HG03095 (cell line): Measurements from ENCODE around the gene COL26A1.
"Not testable (repeated sequence)": the region's sequence is repeated elsewhere in the genome, so short reads cannot be mapped to it uniquely, and the experiment has no call there.

ENCODE experiments used
- ATAC-seq: cut with Tn5 transposase; IDR thresholded peaks from one replicate; pipeline ENCODE4 v1.9.1; 2021; ENCODE audit warnings: moderate library complexity; ENCODE audit not compliant: unreplicated experiment

The COL26A1 gene

GRCh38 chr7:101490439-101490838, 127.8 kb downstream of the COL26A1 start:
- not testable (repeated sequence) for ATAC-seq

GRCh38 chr7:101491442-101491841, 128.8 kb downstream of the COL26A1 start:
- not testable (repeated sequence) for ATAC-seq

GRCh38 chr7:101494602-101495329, 132.1 kb downstream of the COL26A1 start:
- ATAC-seq, result no peak

- no peak for ATAC-seq
These were observed 133.3 kb downstream of the COL26A1 start for GRCh38 chr7:101496017-101496416.

- no peak for ATAC-seq
These were observed 138.7 kb downstream of the COL26A1 start for GRCh38 chr7:101501351-101501750.

GRCh38 chr7:101502466-101503098, 139.9 kb downstream of the COL26A1 start:
- no peak for ATAC-seq

- not testable (repeated sequence) for ATAC-seq
These were observed 142.8 kb downstream of the COL26A1 start for GRCh38 chr7:101505510-101505909.

GRCh38 chr7:101506531-101506930, 143.9 kb downstream of the COL26A1 start:
- no peak for ATAC-seq

GRCh38 chr7:101507327-101507726, 144.7 kb downstream of the COL26A1 start:
- ATAC-seq, result no peak

- no peak for ATAC-seq
These were observed 145.1 kb downstream of the COL26A1 start for GRCh38 chr7:101507791-101508252.

GRCh38 chr7:101510297-101510696, 147.6 kb downstream of the COL26A1 start:
- ATAC-seq, result no peak

GRCh38 chr7:101511965-101512364, 149.3 kb downstream of the COL26A1 start:
- no peak for ATAC-seq

GRCh38 chr7:101516851-101517250, 154.2 kb downstream of the COL26A1 start:
- no peak for ATAC-seq

- ATAC-seq, result no peak
These were observed 154.6 kb downstream of the COL26A1 start for GRCh38 chr7:101517304-101517703.

- no peak for ATAC-seq
These were observed 155.7 kb downstream of the COL26A1 start for GRCh38 chr7:101518336-101518735.

GRCh38 chr7:101519324-101520023, 156.8 kb downstream of the COL26A1 start:
- ATAC-seq, result no peak

- ATAC-seq, result no peak
These were observed 158.8 kb downstream of the COL26A1 start for GRCh38 chr7:101521430-101521925.

GRCh38 chr7:101522021-101522420, 159.3 kb downstream of the COL26A1 start:
- ATAC-seq, result no peak

- ATAC-seq, result no peak
These were observed 165.4 kb downstream of the COL26A1 start for GRCh38 chr7:101527844-101528667.

GRCh38 chr7:101529560-101529959, 166.9 kb downstream of the COL26A1 start:
- no peak for ATAC-seq
